Tibial artery (tissue), 4 donors: ENCODE results near the gene FBXO21.

ENCODE experiments used
- DNase-seq, 2 donors: peaks; one replicate each; pipeline ENCODE4 v3.0.0-alpha.2; 2019
- H3K27ac ChIP-seq, 2 donors: fragments of 200-600 bp; sonication (generic) in 1 of 2; 1 replicate in 1 of 2; 2 replicates in 1 of 2; pipeline ENCODE4 v1.5.1; 2018 to 2019; ENCODE audit warnings: mild to moderate bottlenecking in 1 of 2
- H3K27me3 ChIP-seq, 2 donors: fragments of 200-600 bp; sonication (generic) in 1 of 2; one replicate each; pipeline versions ENCODE4 v1.5.1 to v1.6.0; 2016 to 2019
- H3K36me3 ChIP-seq, 3 donors: fragments of 200-600 bp; sonication (generic) in 2 of 3; one replicate each; pipeline ENCODE4 v1.5.1; 2016 to 2019; ENCODE audit warnings: mild to moderate bottlenecking in 2 of 3
- H3K4me1 ChIP-seq, 4 donors: fragments of 200-600 bp; sonication (generic) in 2 of 4; 1 replicate in 3 of 4; 2 replicates in 1 of 4; pipeline ENCODE4 v1.5.1; 2016 to 2019
- H3K4me3 ChIP-seq, 2 donors: fragments of 200-600 bp; sonication (generic) in 1 of 2; 1 replicate in 1 of 2; 2 replicates in 1 of 2; pipeline ENCODE4 v1.5.1; 2018 to 2019; ENCODE audit warnings: mild to moderate bottlenecking in 2 of 2
- H3K9me3 ChIP-seq, 3 donors: fragments of 200-600 bp; sonication (generic) in 1 of 3; one replicate each; pipeline ENCODE4 v1.5.1; 2016 to 2019
- intact Hi-C: fragments of 100-400 bp; cut with DNase I; formaldehyde crosslinking; loops from one replicate; pipeline ENCODE4 v1.15.0; 2023; ENCODE audit warnings: low total_unique reads
- TF ChIP-seq, protein P1 (sequence below), 2 experiments: fragments of 200-600 bp in 1 of 2; fragments of 450-650 bp in 1 of 2; IDR thresholded peaks; one replicate each; pipeline ENCODE4 v1.5.1; 2017 to 2019; ENCODE audit warnings: antibody characterized with exemption in 2 of 2, mild to moderate bottlenecking in 1 of 2, moderate library complexity in 1 of 2

The FBXO21 gene

GRCh38 chr12:117167769-117168168, 22.5 kb downstream of the FBXO21 start:
- Histone ChIP-seq H3K9me3 (no peaks in the 10 kb centered on the region), H3K4me1 (no peaks in the 10 kb centered on the region), H3K36me3 (peaks cover 74 to 99% (median 91%) of the 10 kb centered on the region in 3 donors), H3K27ac (no peak overlapping the region), H3K4me3 (no peak overlapping the region), H3K27me3 (no peaks in the 10 kb centered on the region)
- intact Hi-C loops, result no loop called here
- TF ChIP-seq, protein P1, sequence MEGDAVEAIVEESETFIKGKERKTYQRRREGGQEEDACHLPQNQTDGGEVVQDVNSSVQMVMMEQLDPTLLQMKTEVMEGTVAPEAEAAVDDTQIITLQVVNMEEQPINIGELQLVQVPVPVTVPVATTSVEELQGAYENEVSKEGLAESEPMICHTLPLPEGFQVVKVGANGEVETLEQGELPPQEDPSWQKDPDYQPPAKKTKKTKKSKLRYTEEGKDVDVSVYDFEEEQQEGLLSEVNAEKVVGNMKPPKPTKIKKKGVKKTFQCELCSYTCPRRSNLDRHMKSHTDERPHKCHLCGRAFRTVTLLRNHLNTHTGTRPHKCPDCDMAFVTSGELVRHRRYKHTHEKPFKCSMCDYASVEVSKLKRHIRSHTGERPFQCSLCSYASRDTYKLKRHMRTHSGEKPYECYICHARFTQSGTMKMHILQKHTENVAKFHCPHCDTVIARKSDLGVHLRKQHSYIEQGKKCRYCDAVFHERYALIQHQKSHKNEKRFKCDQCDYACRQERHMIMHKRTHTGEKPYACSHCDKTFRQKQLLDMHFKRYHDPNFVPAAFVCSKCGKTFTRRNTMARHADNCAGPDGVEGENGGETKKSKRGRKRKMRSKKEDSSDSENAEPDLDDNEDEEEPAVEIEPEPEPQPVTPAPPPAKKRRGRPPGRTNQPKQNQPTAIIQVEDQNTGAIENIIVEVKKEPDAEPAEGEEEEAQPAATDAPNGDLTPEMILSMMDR (IDR thresholded peaks at IDR 0.05), result no peak
- DNase-seq, result no peak

DNA sequence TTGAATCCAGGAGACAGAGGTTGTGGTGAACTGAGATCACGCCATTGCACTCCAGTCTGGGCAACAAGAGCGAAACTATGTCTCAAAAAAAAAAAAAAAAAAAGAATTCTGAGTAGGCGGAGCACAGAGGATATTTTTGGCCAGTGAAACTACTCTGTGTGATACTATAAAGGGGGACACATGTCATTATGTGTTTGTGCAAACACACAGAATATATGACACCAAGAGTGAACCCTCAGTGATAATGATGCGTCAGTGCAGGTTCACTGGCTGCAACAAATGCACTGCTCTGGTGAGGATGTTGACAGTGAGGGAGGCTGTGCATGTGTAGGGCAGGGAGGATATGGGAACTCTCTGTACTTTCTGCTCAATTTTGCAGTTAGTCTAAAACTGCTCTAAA, 24.2 kb downstream of the FBXO21 start:
- Histone ChIP-seq H3K4me1 (no peaks in the 10 kb centered on the region), H3K4me3 (no peak overlapping the region), H3K27ac (no peak overlapping the region), H3K27me3 (no peaks in the 10 kb centered on the region), H3K9me3 (no peaks in the 10 kb centered on the region), H3K36me3 (peaks cover 76 to 99% (median 92%) of the 10 kb centered on the region in 3 donors)
- TF ChIP-seq, protein P1 (IDR thresholded peaks at IDR 0.05), result no peak
- intact Hi-C loops, result no loop called here
- no peak for DNase-seq

DNA sequence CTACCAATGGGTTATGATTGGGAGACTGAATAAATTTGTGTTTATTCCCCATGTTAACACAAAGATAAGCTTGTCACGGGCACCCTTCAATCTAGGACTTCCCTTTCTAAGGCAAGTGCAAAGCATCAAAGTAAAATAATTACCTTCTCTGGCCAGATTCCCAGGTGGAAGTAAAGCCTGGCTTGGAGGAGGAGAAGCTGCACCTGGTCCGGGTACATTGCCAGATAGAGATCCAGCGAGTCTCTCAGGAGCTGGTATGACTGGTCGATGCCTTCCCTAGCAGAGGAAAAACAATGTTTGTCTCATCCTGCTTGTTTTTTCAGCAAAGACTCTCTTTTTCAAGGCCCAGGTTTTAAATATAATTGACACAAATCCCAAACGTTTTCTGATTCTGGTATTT, 24.9 kb downstream of the FBXO21 start:
- Histone ChIP-seq H3K9me3 (no peaks in the 10 kb centered on the region), H3K4me3 (no peak overlapping the region), H3K27me3 (no peaks in the 10 kb centered on the region), H3K4me1 (no peaks in the 10 kb centered on the region), H3K27ac (no peak overlapping the region), H3K36me3 (peaks cover 75 to 99% (median 92%) of the 10 kb centered on the region in 3 donors)
- TF ChIP-seq, protein P1 (IDR thresholded peaks at IDR 0.05), result no peak
- no peak for DNase-seq
- intact Hi-C loops, result no loop called here

GRCh38 chr12:117162633-117163032, 27.6 kb downstream of the FBXO21 start:
- Histone ChIP-seq H3K36me3 (peaks cover 79 to 99% (median 98%) of the 10 kb centered on the region in 3 donors), H3K27ac (no peak overlapping the region), H3K4me3 (no peak overlapping the region), H3K27me3 (no peaks in the 10 kb centered on the region), H3K4me1 (no peaks in the 10 kb centered on the region), H3K9me3 (no peaks in the 10 kb centered on the region)
- intact Hi-C loops, result no loop called here
- TF ChIP-seq, protein P1 (IDR thresholded peaks at IDR 0.05), result no peak
- DNase-seq, result no peak

- DNase-seq, result no peak
- intact Hi-C loops, result no loop called here
- H3K4me1 ChIP-seq, result no peaks in the 10 kb centered on the region
- peaks cover 79 to 99% (median 98%) of the 10 kb centered on the region in 3 donors for H3K36me3 ChIP-seq
- no peaks in the 10 kb centered on the region for H3K9me3 ChIP-seq
- no peak overlapping the region for H3K27ac ChIP-seq
- no peak overlapping the region for H3K4me3 ChIP-seq
- TF ChIP-seq, protein P1 (IDR thresholded peaks at IDR 0.05), result no peak
- no peaks in the 10 kb centered on the region for H3K27me3 ChIP-seq
Observed at GRCh38 chr12:117162167-117162539, 28.1 kb downstream of the FBXO21 start.
